IPS-15b (cell line): ENCODE data around the gene SHD.

ENCODE experiments used
- H3K27me3 ChIP-seq: one replicate; pipeline ENCODE4 v1.6.1; 2013; ENCODE audit warnings: low read length; ENCODE audit not compliant: control insufficient read depth, insufficient read depth
- H3K36me3 ChIP-seq: one replicate; pipeline ENCODE4 v1.6.1; 2013; ENCODE audit warnings: low read length; ENCODE audit not compliant: control insufficient read depth, insufficient read depth
- H3K4me1 ChIP-seq: one replicate; pipeline ENCODE4 v1.6.1; 2013; ENCODE audit warnings: mild to moderate bottlenecking, low read length; ENCODE audit not compliant: control insufficient read depth, insufficient read depth
- H3K4me3 ChIP-seq: one replicate; pipeline ENCODE4 v1.5.1; 2013; ENCODE audit warnings: low read depth, low read length
- H3K9ac ChIP-seq: one replicate; pipeline ENCODE4 v1.6.1; 2013; ENCODE audit warnings: low read depth, mild to moderate bottlenecking, low read length
- H3K9me3 ChIP-seq: one replicate; pipeline ENCODE4 v1.6.1; 2013; ENCODE audit warnings: mild to moderate bottlenecking, low read length; ENCODE audit not compliant: control insufficient read depth, insufficient read depth

The SHD gene

GRCh38 chr19:4291184-4291732, 12.2 kb downstream of the SHD start:
- H3K36me3 ChIP-seq, result no peaks in the 10 kb centered on the region
- peaks cover 2% of the 10 kb centered on the region for H3K27me3 ChIP-seq
- H3K9me3 ChIP-seq, result no peaks in the 10 kb centered on the region
- H3K9ac ChIP-seq, result no peak overlapping the region
- H3K4me3 ChIP-seq, result no peak overlapping the region
- H3K4me1 ChIP-seq, result no peaks in the 10 kb centered on the region

GRCh38 chr19:4292515-4292914, 13.4 kb downstream of the SHD start:
- H3K4me1 ChIP-seq, result no peaks in the 10 kb centered on the region
- peaks cover 2% of the 10 kb centered on the region for H3K27me3 ChIP-seq
- no peaks in the 10 kb centered on the region for H3K36me3 ChIP-seq
- H3K9me3 ChIP-seq, result no peaks in the 10 kb centered on the region
- H3K4me3 ChIP-seq, result no peak overlapping the region
- H3K9ac ChIP-seq, result no peak overlapping the region

- H3K4me1 ChIP-seq, result no peaks in the 10 kb centered on the region
- H3K27me3 ChIP-seq, result peaks cover 2% of the 10 kb centered on the region
- H3K9ac ChIP-seq, result no peak overlapping the region
- H3K36me3 ChIP-seq, result no peaks in the 10 kb centered on the region
- H3K9me3 ChIP-seq, result no peaks in the 10 kb centered on the region
- peak overlapping the region; percentile 26 for H3K4me3 ChIP-seq
Measured at GRCh38 chr19:4294389-4294788, 15.3 kb downstream of the SHD start.

- no peaks in the 10 kb centered on the region for H3K4me1 ChIP-seq
- H3K27me3 ChIP-seq, result peaks cover 2% of the 10 kb centered on the region
- no peak overlapping the region for H3K4me3 ChIP-seq
- no peak overlapping the region for H3K9ac ChIP-seq
- H3K9me3 ChIP-seq, result no peaks in the 10 kb centered on the region
- H3K36me3 ChIP-seq, result no peaks in the 10 kb centered on the region
Measured at GRCh38 chr19:4295972-4296771, 17.1 kb downstream of the SHD start.

- Histone ChIP-seq H3K27me3 (peaks cover 2% of the 10 kb centered on the region), H3K36me3 (no peaks in the 10 kb centered on the region), H3K4me1 (no peaks in the 10 kb centered on the region), H3K4me3 (no peak overlapping the region), H3K9me3 (no peaks in the 10 kb centered on the region), H3K9ac (no peak overlapping the region)
Measured at GRCh38 chr19:4297901-4298809, 19.1 kb downstream of the SHD start.

GRCh38 chr19:4298810-4299550, 19.9 kb downstream of the SHD start:
- H3K9ac ChIP-seq, result no peak overlapping the region
- H3K36me3 ChIP-seq, result no peaks in the 10 kb centered on the region
- H3K9me3 ChIP-seq, result no peaks in the 10 kb centered on the region
- peaks cover 2% of the 10 kb centered on the region for H3K27me3 ChIP-seq
- no peaks in the 10 kb centered on the region for H3K4me1 ChIP-seq
- no peak overlapping the region for H3K4me3 ChIP-seq

- H3K9ac ChIP-seq, result no peak overlapping the region
- H3K36me3 ChIP-seq, result no peaks in the 10 kb centered on the region
- no peaks in the 10 kb centered on the region for H3K9me3 ChIP-seq
- peaks cover 2% of the 10 kb centered on the region for H3K27me3 ChIP-seq
- no peak overlapping the region for H3K4me3 ChIP-seq
- peaks cover 3% of the 10 kb centered on the region for H3K4me1 ChIP-seq
Measured at GRCh38 chr19:4300589-4300988, 21.5 kb downstream of the SHD start.

GRCh38 chr19:4301590-4302242, 22.6 kb downstream of the SHD start:
- Histone ChIP-seq H3K9me3 (no peaks in the 10 kb centered on the region), H3K27me3 (no peaks in the 10 kb centered on the region), H3K9ac (no peak overlapping the region), H3K4me3 (no peak overlapping the region), H3K36me3 (peaks cover 1% of the 10 kb centered on the region), H3K4me1 (peaks cover 3% of the 10 kb centered on the region)

- H3K9me3 ChIP-seq, result no peaks in the 10 kb centered on the region
- H3K9ac ChIP-seq, result no peak within 1 kb of the TSS
- no peak within 1 kb of the TSS for H3K4me3 ChIP-seq
- no peaks in the 10 kb centered on the region for H3K27me3 ChIP-seq
- H3K4me1 ChIP-seq, result peaks cover 3% of the 10 kb centered on the region
- peaks cover 6% of the 10 kb centered on the region for H3K36me3 ChIP-seq
Measured at GRCh38 chr19:4302243-4302640, 23.2 kb downstream of the SHD start, which contains the start of gene TMIGD2. Gene TMIGD2 (minus strand): TSS chr19:4302389. CDS start chr19:4302385, 4 bp downstream.

GRCh38 chr19:4303819-4304537, 24.9 kb downstream of the SHD start:
- peak overlapping the region; percentile 39 for H3K4me3 ChIP-seq

More at GRCh38 chr19:4303819-4304537, 24.9 kb downstream of the SHD start:
- Histone ChIP-seq H3K36me3 (peaks cover 13% of the 10 kb centered on the region), H3K4me1 (peaks cover 3% of the 10 kb centered on the region), H3K27me3 (no peaks in the 10 kb centered on the region), H3K9ac (no peak overlapping the region), H3K9me3 (no peaks in the 10 kb centered on the region)
